ENCODE measurements around the gene RXRB.

RXRB gene

GRCh38 chr6:33192105-33192646, 8.3 kb downstream of the RXRB start, which contains the start of gene COL11A2:
COL11A2 (minus strand) TSS chr6:33192467; CDS start chr6:33192240, 227 bp downstream.
- H3K27ac ChIP-seq = no peak within 1 kb of the TSS
- no peak within 1 kb of the TSS for H3K4me2 ChIP-seq
- no peak within 1 kb of the TSS for H2AFZ ChIP-seq (ENCODE audit: low read depth)
- H3K79me2 ChIP-seq (ENCODE audit: insufficient read depth, low read depth) = no peaks in the 10 kb centered on the region
- H3K9ac ChIP-seq = no peak within 1 kb of the TSS
- TF ChIP-seq CTCF (conservative IDR thresholded peaks at IDR 0.05; ENCODE audit: low read depth, low read length) = no peak
- no peaks in the 10 kb centered on the region for H3K36me3 ChIP-seq (ENCODE audit: insufficient read depth)
- H4K20me1 ChIP-seq (ENCODE audit: insufficient read depth) = no peaks in the 10 kb centered on the region
- no peaks in the 10 kb centered on the region for H3K27me3 ChIP-seq (ENCODE audit: insufficient read depth, low read depth)
- H3K4me1 ChIP-seq (ENCODE audit: low read depth, poor library complexity, severe bottlenecking) = no peaks in the 10 kb centered on the region
- H3K4me3 ChIP-seq (IDR thresholded peaks at IDR 0.05; ENCODE audit: insufficient read depth, low read depth, low read length) = no peak within 1 kb of the TSS

DNA sequence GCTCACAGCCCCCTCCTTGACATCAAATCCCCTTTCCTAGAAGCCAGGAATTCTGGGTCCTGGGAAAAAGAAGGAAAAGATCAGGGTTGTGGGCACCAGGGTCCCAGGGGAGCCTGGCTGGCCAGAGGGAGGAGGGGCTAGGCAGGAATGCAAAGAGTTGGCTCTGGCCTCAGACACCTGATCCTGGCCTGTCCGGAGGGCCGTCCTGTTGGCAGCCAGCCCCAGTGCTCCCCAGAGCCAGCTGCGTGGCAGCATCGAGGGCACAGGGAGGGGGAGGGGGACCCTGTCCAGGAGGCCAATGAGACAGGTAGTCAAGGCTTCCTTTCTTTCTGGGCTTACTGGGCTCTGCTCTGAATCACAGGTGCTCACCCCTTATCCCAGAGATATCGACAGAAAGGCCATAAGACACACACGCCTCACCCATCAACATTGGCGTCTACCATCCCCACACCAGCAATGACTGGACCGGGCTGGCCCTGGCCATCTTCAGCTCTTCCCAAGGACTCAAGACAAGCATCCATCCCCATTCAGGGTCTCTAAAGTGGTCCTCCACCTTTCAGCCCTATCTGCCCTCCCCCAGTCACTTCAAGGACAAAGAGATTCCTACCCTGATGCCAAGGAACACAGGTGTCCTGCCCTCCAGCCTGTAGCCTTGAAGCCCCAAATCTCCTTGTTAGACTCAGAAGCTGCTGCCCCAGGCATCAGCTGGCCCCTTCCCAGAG, 8.9 kb downstream of the RXRB start:
- H3K27ac ChIP-seq = no peak overlapping the region
- no peak overlapping the region for H3K9ac ChIP-seq
- no peak for TF ChIP-seq CTCF (conservative IDR thresholded peaks at IDR 0.05; ENCODE audit: low read depth, low read length)
- no peak overlapping the region for H3K4me3 ChIP-seq (IDR thresholded peaks at IDR 0.05; ENCODE audit: insufficient read depth, low read depth, low read length)
- H4K20me1 ChIP-seq (ENCODE audit: insufficient read depth) = no peaks in the 10 kb centered on the region
- H3K36me3 ChIP-seq (ENCODE audit: insufficient read depth) = no peaks in the 10 kb centered on the region
- H3K79me2 ChIP-seq (ENCODE audit: insufficient read depth, low read depth) = no peaks in the 10 kb centered on the region
- H3K4me1 ChIP-seq (ENCODE audit: low read depth, poor library complexity, severe bottlenecking) = no peaks in the 10 kb centered on the region
- H2AFZ ChIP-seq (ENCODE audit: low read depth) = no peak overlapping the region
- H3K4me2 ChIP-seq = no peak overlapping the region
- no peaks in the 10 kb centered on the region for H3K27me3 ChIP-seq (ENCODE audit: insufficient read depth, low read depth)

DNA sequence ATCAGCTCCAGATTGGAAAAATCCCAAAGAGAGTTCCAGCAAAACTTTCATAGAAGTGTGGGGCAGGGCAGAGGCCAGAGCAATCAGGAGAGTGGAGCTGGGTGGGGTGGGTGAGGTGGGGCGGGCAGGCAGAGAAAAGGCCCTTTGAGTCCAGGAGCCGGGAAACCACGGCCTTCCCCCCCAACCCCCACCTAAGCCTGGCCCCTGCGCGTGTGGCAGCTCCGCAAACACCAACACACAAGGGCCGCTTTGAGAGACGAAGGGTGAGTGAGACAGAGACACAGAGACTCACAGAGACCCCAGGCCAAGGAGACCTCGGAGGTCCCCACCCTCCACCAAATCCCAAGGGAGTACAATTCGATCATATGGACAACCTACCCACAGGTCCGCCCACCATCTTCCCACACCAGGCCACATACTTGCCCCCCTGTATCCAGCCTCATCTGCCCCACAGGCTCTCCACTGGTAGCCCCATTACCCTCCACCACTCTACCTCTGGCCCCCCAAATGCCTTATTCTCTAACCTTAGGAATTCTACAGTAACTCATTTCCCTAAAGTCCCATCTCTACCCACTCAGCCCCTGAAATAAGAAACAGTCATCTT, 9.9 kb downstream of the RXRB start:
- H3K36me3 ChIP-seq (ENCODE audit: insufficient read depth) = no peaks in the 10 kb centered on the region
- H3K79me2 ChIP-seq (ENCODE audit: insufficient read depth, low read depth) = no peaks in the 10 kb centered on the region
- no peak overlapping the region for H3K4me3 ChIP-seq (IDR thresholded peaks at IDR 0.05; ENCODE audit: insufficient read depth, low read depth, low read length)
- no peak overlapping the region for H3K9ac ChIP-seq
- H3K27ac ChIP-seq = no peak overlapping the region
- no peaks in the 10 kb centered on the region for H3K27me3 ChIP-seq (ENCODE audit: insufficient read depth, low read depth)
- no peak overlapping the region for H3K4me2 ChIP-seq
- no peaks in the 10 kb centered on the region for H4K20me1 ChIP-seq (ENCODE audit: insufficient read depth)
- no peak overlapping the region for H2AFZ ChIP-seq (ENCODE audit: low read depth)
- H3K4me1 ChIP-seq (ENCODE audit: low read depth, poor library complexity, severe bottlenecking) = no peaks in the 10 kb centered on the region
- no peak for TF ChIP-seq CTCF (conservative IDR thresholded peaks at IDR 0.05; ENCODE audit: low read depth, low read length)

DNA sequence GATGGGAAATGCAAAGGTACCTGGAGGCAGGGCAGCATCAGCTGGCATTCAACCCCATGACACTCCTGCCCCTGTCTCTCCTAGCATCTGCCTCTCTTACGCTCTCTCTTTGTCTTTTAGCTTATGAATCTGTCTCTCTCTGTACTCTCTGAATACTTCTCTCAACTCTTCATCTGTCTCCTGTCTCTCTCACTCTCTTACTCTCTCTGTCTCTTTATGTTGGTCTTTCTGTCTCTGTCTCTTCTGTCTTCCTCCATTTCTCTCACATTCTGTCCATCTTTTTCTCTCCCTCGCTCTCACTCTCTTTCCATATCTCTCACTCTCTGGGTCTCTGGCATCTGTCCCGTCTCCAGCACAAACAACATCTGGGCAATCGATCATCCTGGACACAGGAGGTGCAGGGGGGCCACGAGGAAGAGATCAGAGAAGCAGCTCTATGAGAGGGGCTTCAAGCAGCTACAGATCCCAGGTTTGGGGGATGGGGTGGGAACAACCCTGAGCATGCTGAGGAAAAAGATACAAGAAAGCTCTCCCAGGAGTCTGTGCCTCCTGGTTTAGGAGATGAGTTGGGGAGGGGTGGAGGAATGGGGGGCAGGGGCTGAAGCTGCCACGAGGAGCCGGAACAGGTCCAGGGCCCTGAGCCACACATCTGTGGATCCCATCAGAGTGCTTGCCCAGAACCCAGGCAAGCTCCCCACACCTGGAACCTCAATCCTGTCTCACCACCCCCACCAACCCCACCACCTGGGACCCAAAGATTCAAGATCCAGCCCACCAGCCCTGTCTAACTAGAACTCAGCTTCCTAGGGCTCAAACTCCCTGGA, 10.6 kb downstream of the RXRB start:
- Histone ChIP-seq H4K20me1 (ENCODE audit: insufficient read depth) (no peaks in the 10 kb centered on the region), H3K27ac (no peak overlapping the region), H2AFZ (ENCODE audit: low read depth) (no peak overlapping the region), H3K4me3 (IDR thresholded peaks at IDR 0.05; ENCODE audit: insufficient read depth, low read depth, low read length) (no peak overlapping the region), H3K36me3 (ENCODE audit: insufficient read depth) (no peaks in the 10 kb centered on the region), H3K4me2 (no peak overlapping the region), H3K4me1 (ENCODE audit: low read depth, poor library complexity, severe bottlenecking) (no peaks in the 10 kb centered on the region), H3K79me2 (ENCODE audit: insufficient read depth, low read depth) (no peaks in the 10 kb centered on the region), H3K27me3 (ENCODE audit: insufficient read depth, low read depth) (no peaks in the 10 kb centered on the region), H3K9ac (no peak overlapping the region)
- no peak for TF ChIP-seq CTCF (conservative IDR thresholded peaks at IDR 0.05; ENCODE audit: low read depth, low read length)

All from KMS-11 (cell line).